Urothelium cell line (cell line): ENCODE results near the gene DEGS1.

Experiments used
- DNase-seq: peaks from one replicate; pipeline ENCODE4 v3.0.0; 2011; ENCODE audit warnings: low spot score, mixed read lengths
- FAIRE-seq: peaks from 2 replicates; lab custom pipeline; 2011; peaks lifted over from hg19 to GRCh38; lab: Jason Lieb, UNC

Gene DEGS1

DNA sequence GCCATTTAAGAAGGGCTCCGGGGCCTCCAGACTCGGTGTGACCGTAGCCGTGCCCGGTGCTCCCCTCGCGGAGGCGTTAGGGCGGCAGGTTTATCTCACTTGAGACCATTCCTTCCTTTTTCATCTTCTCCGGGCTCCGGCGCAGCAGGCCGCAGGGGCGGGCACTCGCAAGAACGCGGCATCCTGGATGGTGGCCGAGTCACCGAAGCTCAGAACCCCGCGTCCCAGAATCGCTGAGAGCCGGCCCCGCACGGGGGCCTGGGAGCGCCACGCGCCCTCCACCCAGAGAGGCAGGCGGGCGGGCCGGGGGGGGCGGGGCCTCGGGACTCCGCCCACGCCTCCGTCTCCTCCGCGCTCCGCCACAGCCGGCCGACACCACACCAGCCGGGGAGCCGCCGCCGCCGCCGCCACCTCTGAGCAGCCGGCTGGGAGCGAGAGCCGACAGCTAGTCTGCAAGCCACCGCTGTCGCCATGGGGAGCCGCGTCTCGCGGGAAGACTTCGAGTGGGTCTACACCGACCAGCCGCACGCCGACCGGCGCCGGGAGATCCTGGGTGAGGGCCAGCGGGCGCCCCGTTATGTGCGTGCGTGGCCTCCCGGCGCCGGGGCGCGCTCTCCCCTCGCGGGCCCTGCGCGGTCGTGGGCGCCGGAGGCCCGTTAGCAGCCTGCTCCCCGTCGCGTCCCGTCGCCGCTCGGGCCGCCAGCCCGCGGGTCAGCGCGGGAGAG, at the start of gene DEGS1:
TSS of gene DEGS1 (plus strand) at position 375 of the 725 bp plus-strand sequence. CDS start at position 472, 97 bp downstream.
- FAIRE-seq: no peak
- peak; percentile 97 for DNase-seq

GRCh38 chr1:224133741-224134299, 49.2 kb upstream of the DEGS1 start:
- no peak for FAIRE-seq
- DNase-seq: no peak

DNA sequence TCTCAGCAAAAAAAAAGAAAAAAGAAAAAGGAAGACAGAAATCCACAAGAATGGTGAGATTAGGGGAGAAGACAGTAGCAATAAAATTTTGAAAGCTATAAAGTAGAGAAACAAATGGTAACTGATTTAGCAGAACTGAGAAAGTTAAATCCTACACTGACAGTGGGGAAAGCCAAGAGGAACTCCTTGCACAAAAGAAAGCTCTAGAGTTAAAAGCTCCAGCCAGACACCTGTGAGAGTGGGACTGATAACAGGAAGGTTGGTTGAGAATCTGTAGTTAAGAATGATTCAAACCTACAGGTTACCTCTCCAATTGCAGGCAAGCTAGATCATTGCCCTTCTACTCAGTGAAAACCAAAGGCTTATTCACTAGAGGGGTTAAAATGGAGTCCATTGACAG, 45.5 kb upstream of the DEGS1 start:
- DNase-seq (no peak), FAIRE-seq (no peak)

DNA sequence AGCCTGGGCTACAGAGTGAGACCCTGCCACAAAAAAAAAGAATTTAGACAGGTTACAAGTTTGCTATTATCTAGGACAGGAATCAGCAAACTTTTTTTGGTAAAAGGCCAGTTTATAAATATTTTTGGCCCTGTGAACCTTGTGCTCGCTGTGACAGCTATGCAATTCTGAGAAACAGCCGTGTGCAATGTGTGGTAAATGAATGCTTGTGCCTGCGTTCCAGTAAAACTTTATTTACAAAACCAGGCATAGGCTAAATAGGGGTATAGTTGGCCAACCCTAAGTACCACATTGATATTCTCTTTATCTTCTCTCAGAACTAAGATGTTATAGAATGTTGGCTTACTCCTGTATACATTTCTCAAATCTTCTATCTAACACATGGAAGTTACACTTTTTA, 44.8 kb upstream of the DEGS1 start:
- no peak for FAIRE-seq
- no peak for DNase-seq

DNA sequence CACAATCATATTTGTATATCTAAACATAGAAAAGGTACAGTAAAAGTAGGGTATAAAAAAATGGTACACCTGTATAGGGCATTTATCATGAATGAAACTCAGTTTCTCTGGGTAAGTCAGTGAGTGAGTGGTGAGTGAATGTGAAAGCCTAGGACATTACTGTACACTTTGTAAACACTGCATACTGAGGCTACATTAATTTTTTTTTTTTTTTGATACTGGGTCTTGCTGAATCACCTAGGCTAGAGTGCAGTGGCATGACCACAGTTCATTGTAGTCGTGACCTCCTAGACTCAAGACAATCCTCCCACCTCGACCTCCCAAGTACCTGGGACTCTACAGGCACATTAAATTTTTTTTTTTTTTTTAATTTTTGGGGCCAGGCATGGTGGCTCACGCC, 41.3 kb upstream of the DEGS1 start:
- DNase-seq (no peak), FAIRE-seq (no peak)

- FAIRE-seq: no peak
Measured at GRCh38 chr1:224149709-224150108, 33.3 kb upstream of the DEGS1 start.

GRCh38 chr1:224151117-224151516, 31.9 kb upstream of the DEGS1 start:
- no peak for FAIRE-seq
- no peak for DNase-seq

More at GRCh38 chr1:224149709-224150108, 33.3 kb upstream of the DEGS1 start:
- DNase-seq: no peak

DNA sequence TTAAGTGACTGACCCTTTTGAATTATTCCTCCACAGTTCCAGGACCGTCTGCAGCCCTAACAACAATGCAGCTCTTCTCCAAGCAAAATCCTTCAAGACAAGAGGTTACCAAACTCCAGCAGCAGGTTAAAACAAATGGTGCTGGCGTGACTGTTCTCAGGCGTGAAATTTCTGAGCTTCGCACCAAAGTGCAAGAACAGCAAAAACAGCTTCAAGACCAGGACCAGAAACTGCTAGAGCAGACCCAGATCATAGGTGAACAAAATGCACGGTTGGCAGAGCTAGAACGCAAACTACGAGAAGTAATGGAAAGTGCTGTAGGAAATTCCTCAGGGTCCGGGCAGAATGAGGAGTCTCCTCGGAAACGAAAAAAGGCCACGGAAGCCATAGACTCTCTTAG, 25.7 kb upstream of the DEGS1 start:
- DNase-seq (no peak), FAIRE-seq (no peak)

DNA sequence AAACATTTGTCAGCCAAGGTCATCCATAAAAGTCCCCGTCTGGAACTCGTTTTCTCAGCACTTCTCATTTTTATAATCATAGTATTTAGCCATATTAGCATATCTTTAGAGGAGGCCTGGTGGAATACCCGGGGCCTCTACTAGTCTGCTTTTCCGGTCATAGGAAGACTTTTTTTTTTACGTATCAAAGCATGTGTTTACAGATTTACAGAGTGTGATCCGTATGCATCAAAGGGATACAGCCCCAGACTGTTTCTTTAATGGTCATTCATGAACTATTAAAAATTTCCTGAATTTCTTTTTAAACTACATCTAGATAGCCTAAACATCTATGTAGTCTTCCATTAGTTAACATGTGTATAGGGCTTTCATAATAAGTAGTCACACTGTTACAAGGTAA, 23.5 kb upstream of the DEGS1 start:
- DNase-seq (no peak), FAIRE-seq (no peak)

DNA sequence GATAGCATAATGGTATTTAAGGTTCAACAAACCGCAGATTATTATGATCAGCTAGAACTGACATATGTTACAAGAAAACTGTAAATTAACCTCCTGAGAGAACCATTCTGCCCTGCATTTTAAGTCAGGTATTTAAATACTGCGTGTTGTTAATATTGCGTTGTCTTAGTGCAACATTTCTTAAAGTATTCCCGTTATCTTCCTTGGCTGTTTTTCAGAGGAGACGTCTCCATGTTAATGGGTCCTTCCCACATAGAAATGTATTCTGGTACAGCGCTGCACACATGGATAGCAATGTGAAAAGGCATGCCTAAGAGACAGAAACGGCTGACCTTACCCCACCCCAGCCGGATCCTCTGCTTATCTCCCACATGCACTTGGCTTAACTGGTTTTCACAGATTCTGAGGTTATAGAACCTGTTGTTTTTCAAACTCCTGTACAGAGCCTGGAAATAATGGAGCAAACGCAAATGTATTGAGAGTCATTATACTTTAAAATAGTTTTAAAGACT, 22.8 kb upstream of the DEGS1 start:
- no peak for FAIRE-seq
- no peak for DNase-seq

- FAIRE-seq (no peak), DNase-seq (no peak)
Measured at GRCh38 chr1:224162768-224163167, 20.3 kb upstream of the DEGS1 start.

DNA sequence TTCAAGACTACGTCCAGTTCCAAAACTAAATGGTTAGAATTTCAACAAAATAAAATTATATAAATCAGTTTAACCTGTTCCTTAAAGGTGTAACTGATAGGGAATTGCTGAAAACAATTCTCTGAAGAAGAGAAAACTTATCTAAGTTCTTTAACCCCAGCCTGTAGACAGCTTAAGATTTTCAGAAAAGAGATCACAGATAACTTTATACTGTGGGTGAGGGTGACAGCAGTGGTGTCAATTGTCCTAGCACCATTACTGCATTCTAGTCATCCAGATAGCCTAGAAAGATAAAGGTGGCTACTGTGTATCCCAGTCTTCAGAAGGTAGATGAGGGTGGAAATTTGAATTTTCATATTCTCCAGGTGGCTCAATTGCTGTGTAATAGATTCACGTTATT, 19.7 kb upstream of the DEGS1 start:
- no peak for DNase-seq
- FAIRE-seq: no peak

DNA sequence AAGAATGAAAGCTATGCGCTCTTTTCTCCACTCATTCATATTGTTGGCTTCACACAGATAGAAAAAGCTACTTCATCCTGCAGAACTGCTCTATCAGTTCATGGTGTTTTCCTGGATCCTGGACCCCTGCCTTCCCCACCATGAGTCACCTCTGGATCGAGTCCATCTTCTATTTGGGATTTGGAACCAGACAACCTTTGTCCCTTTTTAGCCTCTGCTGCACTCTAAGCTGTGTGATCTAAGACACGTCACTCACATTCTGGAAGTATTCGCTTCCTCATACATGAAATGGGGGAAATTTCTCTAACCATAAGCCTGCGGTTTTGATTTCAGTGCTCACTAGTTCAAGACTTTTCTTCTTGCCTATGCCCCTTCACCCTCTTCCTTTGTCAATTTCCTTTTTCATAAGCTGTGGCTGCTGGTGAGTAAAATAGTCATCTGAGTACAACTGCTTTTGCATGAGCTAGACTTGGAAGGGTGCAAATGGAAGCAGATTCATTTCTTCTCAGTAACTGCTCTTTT, 14.1 kb upstream of the DEGS1 start:
- peak; percentile 36 for DNase-seq
- FAIRE-seq: no peak

- no peak for FAIRE-seq
- DNase-seq: no peak
Measured at GRCh38 chr1:224169718-224170270, 13.2 kb upstream of the DEGS1 start.

GRCh38 chr1:224170343-224170742, 12.7 kb upstream of the DEGS1 start:
- FAIRE-seq: no peak

DNA sequence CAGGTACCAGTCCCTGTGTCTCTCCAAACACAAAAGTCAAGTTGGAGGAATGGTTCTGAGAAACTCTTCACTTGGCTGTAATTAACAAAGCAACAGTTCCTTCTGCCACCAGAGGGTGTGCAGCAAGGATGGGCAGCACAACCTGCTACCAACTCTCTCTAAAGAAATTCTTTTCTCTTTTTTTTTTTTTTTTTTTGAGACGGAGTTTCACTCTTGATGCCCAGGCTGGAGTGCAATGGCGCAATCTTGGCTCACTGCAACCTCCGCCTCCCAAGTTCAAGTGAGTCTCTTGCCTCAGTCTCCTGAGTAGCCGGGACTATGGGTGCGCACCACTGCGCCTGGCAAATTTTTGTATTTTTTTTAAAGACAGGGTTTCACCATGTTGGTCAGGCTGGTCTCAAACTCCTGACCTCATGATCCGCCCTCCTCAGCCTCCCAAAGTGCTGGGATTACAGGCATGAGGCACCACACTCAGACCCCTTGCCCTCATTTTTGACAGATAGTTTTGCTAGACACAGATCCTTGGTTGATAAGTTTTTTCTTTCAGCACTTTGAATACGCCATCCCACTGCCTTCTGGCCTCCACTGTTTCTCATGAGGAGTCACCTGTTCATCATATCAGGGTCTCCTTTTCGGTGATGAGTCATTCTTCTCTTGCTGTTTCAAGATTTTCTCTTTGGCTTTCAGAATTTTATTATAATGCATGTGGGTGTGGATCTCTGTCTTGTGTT, 12.1 kb upstream of the DEGS1 start:
- DNase-seq (no peak), FAIRE-seq (no peak)

More at GRCh38 chr1:224170343-224170742, 12.7 kb upstream of the DEGS1 start:
- DNase-seq: no peak

DNA sequence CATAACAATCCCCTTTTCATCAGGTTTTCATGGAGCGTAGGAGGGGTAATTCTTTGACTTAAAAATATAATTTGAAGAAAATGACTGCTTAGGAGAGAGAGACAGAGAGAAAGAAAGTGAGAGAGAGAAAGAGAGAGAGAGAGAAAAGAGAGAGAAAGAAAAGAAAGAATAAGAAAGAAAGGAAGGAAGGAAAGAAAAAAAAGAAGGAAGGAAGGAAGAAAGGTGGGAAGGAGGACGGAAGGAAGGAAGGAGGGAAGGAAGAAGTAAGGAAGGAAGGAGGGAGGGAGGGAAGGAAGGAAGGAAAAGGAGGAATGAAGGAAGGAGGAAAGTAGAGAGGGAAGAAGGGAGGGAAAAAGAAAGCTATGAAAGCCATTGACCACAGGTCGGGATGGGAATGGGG, 10.8 kb upstream of the DEGS1 start:
- no peak for DNase-seq
- no peak for FAIRE-seq

GRCh38 chr1:224173523-224173922, 9.5 kb upstream of the DEGS1 start:
- FAIRE-seq: no peak
- no peak for DNase-seq

GRCh38 chr1:224175617-224176016, 7.4 kb upstream of the DEGS1 start:
- DNase-seq: no peak
- FAIRE-seq: no peak

DNA sequence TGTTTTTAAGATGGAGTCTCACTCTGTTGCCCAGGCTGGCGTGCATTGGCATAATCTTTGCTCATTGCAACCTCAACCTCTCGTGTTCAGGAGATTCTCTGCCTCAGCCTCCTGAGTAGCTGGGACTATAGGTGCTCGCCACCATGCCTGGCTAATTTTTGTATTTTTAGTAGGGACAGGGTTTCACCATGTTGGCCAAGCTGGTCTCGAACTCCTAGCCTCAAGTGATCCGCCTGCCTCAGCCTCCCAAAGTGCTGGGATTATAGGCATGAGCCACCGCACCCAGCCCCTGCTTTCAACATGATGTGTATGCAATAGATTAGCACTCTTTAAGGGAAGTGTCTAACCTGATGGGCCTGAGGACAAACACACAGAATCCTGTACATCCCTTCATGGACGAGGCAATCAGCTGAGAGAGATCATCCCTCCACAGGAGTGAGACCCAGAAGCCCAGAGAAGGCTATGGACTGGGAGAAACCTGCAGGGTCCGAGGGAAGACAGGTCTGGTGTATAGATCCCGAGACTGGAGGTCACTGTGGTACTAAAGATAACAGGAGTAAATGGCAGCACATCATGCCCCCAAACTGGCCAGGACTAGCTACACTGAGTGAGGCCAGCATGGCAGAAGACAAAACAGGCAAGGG, 5.6 kb upstream of the DEGS1 start:
- FAIRE-seq: no peak
- no peak for DNase-seq

DNA sequence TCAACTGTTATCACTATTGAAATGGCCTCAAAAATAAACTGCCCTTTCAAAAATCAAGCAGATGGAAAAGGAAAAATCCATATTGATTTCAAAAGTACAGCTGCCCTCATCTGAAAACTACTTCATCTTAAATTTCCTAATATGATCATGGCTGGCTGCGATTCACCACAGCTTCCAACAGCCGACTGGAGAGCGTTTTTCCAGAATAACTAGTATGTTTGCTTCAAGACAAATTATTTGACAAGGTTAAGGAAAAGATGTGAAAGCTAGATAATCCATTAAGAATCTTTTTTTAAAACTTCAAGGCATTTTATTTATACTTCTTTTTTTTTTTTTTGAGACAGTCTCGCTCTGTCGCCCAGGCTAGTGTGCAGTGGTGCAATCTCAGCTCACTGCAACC, 4.1 kb upstream of the DEGS1 start:
- no peak for DNase-seq
- no peak for FAIRE-seq
